GM23338 (cell line): Measurements from ENCODE around the gene EPHA3. TPM values are rescaled to one million over a fixed set of nuclear protein-coding genes. Genes with fewer than 3 reads are reported as not detected.

Experiments used
- ATAC-seq: fragments of 200-7000 bp; cut with Tn5 transposase; 3 replicates; pipeline ENCODE4 v1.9.1; 2020
- DNase-seq: peaks from one replicate; pipeline ENCODE4 v3.0.0-alpha.2; 2015; ENCODE audit warnings: low spot score
- H2AFZ ChIP-seq: fragments of 200-600 bp; sonication (generic); 2 replicates; pipeline ENCODE4 v1.8.0; 2016; ENCODE audit warnings: antibody characterized with exemption, mild to moderate bottlenecking, moderate library complexity
- H3F3A ChIP-seq: fragments of 200-600 bp; sonication (generic); replicated peaks from 2 replicates; pipeline ENCODE4 v1.8.0; 2017; ENCODE audit warnings: antibody characterized with exemption, mixed run types, low read depth
- H3K27ac ChIP-seq: fragments of 200-600 bp; sonication (generic); 2 replicates; pipeline ENCODE4 v1.6.1; 2016; ENCODE audit warnings: low read depth
- H3K27me3 ChIP-seq: fragments of 200-600 bp; sonication (generic); 2 replicates; pipeline ENCODE4 v1.8.0; 2016; ENCODE audit warnings: mild to moderate bottlenecking, mixed run types, moderate library complexity; ENCODE audit not compliant: insufficient read depth
- H3K36me3 ChIP-seq: fragments of 200-600 bp; sonication (generic); 2 replicates; pipeline ENCODE4 v1.8.0; 2016; ENCODE audit warnings: mild to moderate bottlenecking; ENCODE audit not compliant: insufficient read depth
- H3K4me1 ChIP-seq: fragments of 200-600 bp; sonication (generic); 2 replicates; pipeline ENCODE4 v1.8.0; 2016; ENCODE audit warnings: mild to moderate bottlenecking, moderate library complexity; ENCODE audit not compliant: insufficient read depth
- H3K4me2 ChIP-seq: fragments of 200-600 bp; sonication (generic); 2 replicates; pipeline ENCODE4 v1.7.1; 2017; ENCODE audit warnings: mixed run types
- H3K4me3 ChIP-seq: fragments of 200-600 bp; sonication (generic); 2 replicates; pipeline ENCODE4 v1.6.1; 2016; ENCODE audit warnings: mixed run types
- H3K79me2 ChIP-seq: fragments of 200-600 bp; sonication (generic); replicated peaks from 2 replicates; pipeline ENCODE4 v1.8.0; 2017; ENCODE audit warnings: mild to moderate bottlenecking; ENCODE audit not compliant: insufficient read depth
- H3K9me2 ChIP-seq: fragments of 200-600 bp; sonication (generic); 2 replicates; pipeline ENCODE4 v1.8.0; 2017; ENCODE audit not compliant: insufficient read depth
- H4K20me1 ChIP-seq: fragments of 200-600 bp; sonication (generic); replicated peaks from 2 replicates; pipeline ENCODE4 v1.8.0; 2017; ENCODE audit warnings: mild to moderate bottlenecking; ENCODE audit not compliant: insufficient read depth
- H3K27ac Mint-ChIP-seq: 2 replicates; pipeline ENCODE4 v1.8.0; 2020; ENCODE audit warnings: inconsistent platforms, mild to moderate bottlenecking, moderate library complexity, mixed read lengths
- H3K27me3 Mint-ChIP-seq: 3 replicates; pipeline ENCODE4 v1.8.0; 2022; ENCODE audit warnings: low read depth, mild to moderate bottlenecking, moderate library complexity, mixed read lengths, inconsistent platforms; ENCODE audit not compliant: insufficient read depth, poor library complexity
- H3K36me3 Mint-ChIP-seq: 3 replicates; pipeline ENCODE4 v1.8.0; 2021; ENCODE audit warnings: low read depth, mild to moderate bottlenecking, inconsistent platforms, moderate library complexity, mixed read lengths
- H3K4me1 Mint-ChIP-seq: 3 replicates; pipeline ENCODE4 v1.8.0; 2020; ENCODE audit warnings: mild to moderate bottlenecking, inconsistent platforms, mixed read lengths
- H3K4me3 Mint-ChIP-seq: 3 replicates; pipeline ENCODE4 v1.8.0; 2021; ENCODE audit warnings: moderate library complexity, mild to moderate bottlenecking, inconsistent platforms, mixed read lengths
- H3K9me3 Mint-ChIP-seq: 3 replicates; pipeline ENCODE4 v1.8.0; 2020; ENCODE audit warnings: moderate library complexity, mild to moderate bottlenecking, inconsistent platforms, mixed read lengths
- CREB1 ChIP-seq: fragments of 250-450 bp; sonication (Bioruptor Pico); IDR thresholded peaks from 2 replicates; pipeline ENCODE4 v1.5.0; 2020; ENCODE audit warnings: low read depth, mild to moderate bottlenecking, moderate library complexity
- CTCF ChIP-seq, 2 experiments: fragments of 200-600 bp in 1 of 2; sonication (generic) in 1 of 2; conservative IDR thresholded peaks; 2 replicates each; pipeline versions ENCODE4 v1.5.1 to v1.6.1; 2016 to 2017; ENCODE audit warnings: antibody characterized with exemption in 2 of 2, low read depth in 2 of 2, mild to moderate bottlenecking in 2 of 2, moderate library complexity in 1 of 2
- ETS1 ChIP-seq: IDR thresholded peaks from 2 replicates; pipeline ENCODE4 v1.6.1; 2016; ENCODE audit warnings: antibody characterized with exemption
- EZH2 ChIP-seq: fragments of 200-600 bp; sonication (generic); IDR thresholded peaks from one replicate; pipeline ENCODE4 v1.8.0; 2017; ENCODE audit warnings: antibody characterized with exemption, mild to moderate bottlenecking, low read depth; ENCODE audit not compliant: unreplicated experiment
- EZH2phosphoT487 ChIP-seq: fragments of 200-600 bp; sonication (generic); IDR thresholded peaks from one replicate; pipeline ENCODE4 v1.8.1; 2018; ENCODE audit warnings: antibody characterized with exemption; ENCODE audit not compliant: unreplicated experiment
- JUNB ChIP-seq: IDR thresholded peaks from one replicate; pipeline ENCODE4 v1.6.1; 2016; ENCODE audit warnings: antibody characterized with exemption; ENCODE audit not compliant: unreplicated experiment
- NANOG ChIP-seq: IDR thresholded peaks from 2 replicates; pipeline ENCODE4 v1.6.1; 2016; ENCODE audit warnings: antibody characterized with exemption, borderline replicate concordance
- POLR2AphosphoS5 ChIP-seq: IDR thresholded peaks from 2 replicates; pipeline ENCODE4 v1.6.1; 2016; ENCODE audit warnings: antibody characterized with exemption, low read depth
- REST ChIP-seq: IDR thresholded peaks from one replicate; pipeline ENCODE4 v1.6.1; 2018; ENCODE audit warnings: antibody characterized with exemption; ENCODE audit not compliant: unreplicated experiment
- STAT1 ChIP-seq: IDR thresholded peaks from one replicate; pipeline ENCODE4 v1.6.1; 2016; ENCODE audit warnings: antibody characterized with exemption; ENCODE audit not compliant: unreplicated experiment
- ZNF114 ChIP-seq: fragments of 250-450 bp; sonication (Bioruptor Pico); IDR thresholded peaks from 2 replicates; pipeline ENCODE4 v1.5.0; 2020; ENCODE audit warnings: mild to moderate bottlenecking, moderate library complexity
- ZNF331 ChIP-seq: fragments of 250-450 bp; sonication (Bioruptor Pico); IDR thresholded peaks from 2 replicates; pipeline ENCODE4 v1.5.0; 2020; ENCODE audit warnings: low read depth, mild to moderate bottlenecking, moderate library complexity
- polyA plus RNA-seq: library from polyadenylated mRNA; unstranded; fragments of >200 nt; fragmentation: Nextera tagmentation; extraction: Ambion mirVana; gene quantifications from 2 replicates; pipeline ENCODE4 v1.2.1, GENCODE V29; 2016
- total RNA-seq: library from RNA; depleted of rRNA; stranded (reverse); fragments of >200 nt; shearing (Covaris generic); gene quantifications from 2 replicates; pipeline ENCODE4 v1.2.3, GENCODE V29; 2014
- TF ChIP-seq, protein P1 (sequence below): fragments of 250-450 bp; sonication (Bioruptor Pico); IDR thresholded peaks from 2 replicates; pipeline ENCODE4 v1.5.0; 2020; ENCODE audit warnings: mild to moderate bottlenecking, moderate library complexity

Gene EPHA3
- total and polyA plus RNA-seq, 2 experiments from 2014 or later, result 0.05 to 0.21 TPM

- no peak for ATAC-seq
These were observed 1.9 kb upstream of the EPHA3 start for GRCh38 chr3:89105503-89105902.

More at GRCh38 chr3:89105503-89105902, 1.9 kb upstream of the EPHA3 start:
- Histone ChIP-seq H3K4me1 (peaks cover 11% of the 10 kb centered on the region), H2AFZ (no peak overlapping the region), H4K20me1 (no peaks in the 10 kb centered on the region), H3K27ac (no peak overlapping the region), H3F3A (no peaks in the 10 kb centered on the region), H3K4me2 (no peak overlapping the region), H3K9me2 (no peaks in the 10 kb centered on the region), H3K79me2 (no peaks in the 10 kb centered on the region), H3K36me3 (no peaks in the 10 kb centered on the region), H3K27me3 (peaks cover 44% of the 10 kb centered on the region), H3K4me3 (no peak overlapping the region)
- Mint-ChIP-seq H3K27me3 (peaks cover 13% of the 10 kb centered on the region), H3K4me3 (no peak overlapping the region), H3K4me1 (peaks cover 9% of the 10 kb centered on the region; the same call in 2 of the 3 replicates), H3K36me3 (no peaks in the 10 kb centered on the region), H3K9me3 (no peaks in the 10 kb centered on the region), H3K27ac (no peak overlapping the region)
- no peak for DNase-seq
- TF ChIP-seq STAT1, result no peak
- no peak for TF ChIP-seq ZNF114
- no peak for TF ChIP-seq REST
- no peak for TF ChIP-seq ETS1
- TF ChIP-seq CREB1 (CRISPR knock-in tag), result no peak
- no peak for TF ChIP-seq NANOG
- no peak for TF ChIP-seq JUNB
- no peak for TF ChIP-seq POLR2AphosphoS5
- no peak for TF ChIP-seq EZH2phosphoT487
- no peak for TF ChIP-seq CTCF (conservative IDR thresholded peaks at IDR 0.05; ENCODE audit: low read depth in 2 of 2)
- TF ChIP-seq ZNF331 (CRISPR knock-in tag), result no peak
- TF ChIP-seq, protein P1, sequence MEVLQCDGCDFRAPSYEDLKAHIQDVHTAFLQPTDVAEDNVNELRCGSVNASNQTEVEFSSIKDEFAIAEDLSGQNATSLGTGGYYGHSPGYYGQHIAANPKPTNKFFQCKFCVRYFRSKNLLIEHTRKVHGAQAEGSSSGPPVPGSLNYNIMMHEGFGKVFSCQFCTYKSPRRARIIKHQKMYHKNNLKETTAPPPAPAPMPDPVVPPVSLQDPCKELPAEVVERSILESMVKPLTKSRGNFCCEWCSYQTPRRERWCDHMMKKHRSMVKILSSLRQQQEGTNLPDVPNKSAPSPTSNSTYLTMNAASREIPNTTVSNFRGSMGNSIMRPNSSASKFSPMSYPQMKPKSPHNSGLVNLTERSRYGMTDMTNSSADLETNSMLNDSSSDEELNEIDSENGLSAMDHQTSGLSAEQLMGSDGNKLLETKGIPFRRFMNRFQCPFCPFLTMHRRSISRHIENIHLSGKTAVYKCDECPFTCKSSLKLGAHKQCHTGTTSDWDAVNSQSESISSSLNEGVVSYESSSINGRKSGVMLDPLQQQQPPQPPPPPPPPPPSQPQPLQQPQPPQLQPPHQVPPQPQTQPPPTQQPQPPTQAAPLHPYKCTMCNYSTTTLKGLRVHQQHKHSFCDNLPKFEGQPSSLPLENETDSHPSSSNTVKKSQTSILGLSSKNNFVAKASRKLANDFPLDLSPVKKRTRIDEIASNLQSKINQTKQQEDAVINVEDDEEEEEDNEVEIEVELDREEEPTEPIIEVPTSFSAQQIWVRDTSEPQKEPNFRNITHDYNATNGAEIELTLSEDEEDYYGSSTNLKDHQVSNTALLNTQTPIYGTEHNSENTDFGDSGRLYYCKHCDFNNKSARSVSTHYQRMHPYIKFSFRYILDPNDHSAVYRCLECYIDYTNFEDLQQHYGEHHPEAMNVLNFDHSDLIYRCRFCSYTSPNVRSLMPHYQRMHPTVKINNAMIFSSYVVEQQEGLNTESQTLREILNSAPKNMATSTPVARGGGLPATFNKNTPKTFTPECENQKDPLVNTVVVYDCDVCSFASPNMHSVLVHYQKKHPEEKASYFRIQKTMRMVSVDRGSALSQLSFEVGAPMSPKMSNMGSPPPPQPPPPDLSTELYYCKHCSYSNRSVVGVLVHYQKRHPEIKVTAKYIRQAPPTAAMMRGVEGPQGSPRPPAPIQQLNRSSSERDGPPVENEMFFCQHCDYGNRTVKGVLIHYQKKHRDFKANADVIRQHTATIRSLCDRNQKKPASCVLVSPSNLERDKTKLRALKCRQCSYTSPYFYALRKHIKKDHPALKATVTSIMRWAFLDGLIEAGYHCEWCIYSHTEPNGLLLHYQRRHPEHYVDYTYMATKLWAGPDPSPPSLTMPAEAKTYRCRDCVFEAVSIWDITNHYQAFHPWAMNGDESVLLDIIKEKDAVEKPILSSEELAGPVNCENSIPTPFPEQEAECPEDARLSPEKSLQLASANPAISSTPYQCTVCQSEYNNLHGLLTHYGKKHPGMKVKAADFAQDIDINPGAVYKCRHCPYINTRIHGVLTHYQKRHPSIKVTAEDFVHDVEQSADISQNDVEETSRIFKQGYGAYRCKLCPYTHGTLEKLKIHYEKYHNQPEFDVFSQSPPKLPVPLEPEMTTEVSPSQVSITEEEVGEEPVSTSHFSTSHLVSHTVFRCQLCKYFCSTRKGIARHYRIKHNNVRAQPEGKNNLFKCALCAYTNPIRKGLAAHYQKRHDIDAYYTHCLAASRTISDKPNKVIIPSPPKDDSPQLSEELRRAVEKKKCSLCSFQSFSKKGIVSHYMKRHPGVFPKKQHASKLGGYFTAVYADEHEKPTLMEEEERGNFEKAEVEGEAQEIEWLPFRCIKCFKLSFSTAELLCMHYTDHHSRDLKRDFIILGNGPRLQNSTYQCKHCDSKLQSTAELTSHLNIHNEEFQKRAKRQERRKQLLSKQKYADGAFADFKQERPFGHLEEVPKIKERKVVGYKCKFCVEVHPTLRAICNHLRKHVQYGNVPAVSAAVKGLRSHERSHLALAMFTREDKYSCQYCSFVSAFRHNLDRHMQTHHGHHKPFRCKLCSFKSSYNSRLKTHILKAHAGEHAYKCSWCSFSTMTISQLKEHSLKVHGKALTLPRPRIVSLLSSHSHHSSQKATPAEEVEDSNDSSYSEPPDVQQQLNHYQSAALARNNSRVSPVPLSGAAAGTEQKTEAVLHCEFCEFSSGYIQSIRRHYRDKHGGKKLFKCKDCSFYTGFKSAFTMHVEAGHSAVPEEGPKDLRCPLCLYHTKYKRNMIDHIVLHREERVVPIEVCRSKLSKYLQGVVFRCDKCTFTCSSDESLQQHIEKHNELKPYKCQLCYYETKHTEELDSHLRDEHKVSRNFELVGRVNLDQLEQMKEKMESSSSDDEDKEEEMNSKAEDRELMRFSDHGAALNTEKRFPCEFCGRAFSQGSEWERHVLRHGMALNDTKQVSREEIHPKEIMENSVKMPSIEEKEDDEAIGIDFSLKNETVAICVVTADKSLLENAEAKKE (CRISPR knock-in tag), result no peak
- TF ChIP-seq EZH2, result no peak
